MM.1S (cell line): ENCODE measurements around the gene FHIP2A.
"Not testable (repeated sequence)": the region's sequence is repeated elsewhere in the genome, so short reads cannot be mapped to it uniquely, and the experiment has no call there.

Experiments used
- DNase-seq: peaks from one replicate; pipeline ENCODE4 v3.0.0-alpha.2; 2015
- H2AFZ ChIP-seq: fragments of 300-600 bp; sonication (generic); 2 replicates; pipeline ENCODE4 v1.6.0; 2016; ENCODE audit warnings: antibody characterized with exemption, low read length
- H3F3A ChIP-seq: fragments of 300-600 bp; sonication (generic); 2 replicates; pipeline ENCODE4 v1.6.1; 2016; ENCODE audit warnings: mild to moderate bottlenecking, antibody characterized with exemption, low read length, moderate library complexity, mixed read lengths; ENCODE audit not compliant: insufficient read depth
- H3K27ac ChIP-seq: fragments of 300-600 bp; sonication (generic); 2 replicates; pipeline ENCODE4 v1.5.1; 2016; ENCODE audit warnings: mild to moderate bottlenecking, low read length
- H3K27me3 ChIP-seq: fragments of 300-600 bp; sonication (generic); replicated peaks from 2 replicates; pipeline ENCODE4 v1.6.0; 2016; ENCODE audit warnings: low read length; ENCODE audit not compliant: insufficient read depth
- H3K36me3 ChIP-seq: fragments of 300-600 bp; sonication (generic); replicated peaks from 2 replicates; pipeline ENCODE4 v1.6.1; 2016; ENCODE audit warnings: mild to moderate bottlenecking, low read length, mixed read lengths; ENCODE audit not compliant: insufficient read depth
- H3K4me1 ChIP-seq: fragments of 300-600 bp; sonication (generic); 2 replicates; pipeline ENCODE4 v1.6.1; 2016; ENCODE audit warnings: low read length, mixed read lengths
- H3K4me2 ChIP-seq: fragments of 300-600 bp; sonication (generic); 2 replicates; pipeline ENCODE4 v1.6.0; 2016; ENCODE audit warnings: low read depth, low read length
- H3K4me3 ChIP-seq: fragments of 300-600 bp; sonication (generic); 2 replicates; pipeline ENCODE4 v1.5.1; 2016; ENCODE audit warnings: low read length, mixed read lengths
- H3K79me2 ChIP-seq: fragments of 300-600 bp; sonication (generic); 2 replicates; pipeline ENCODE4 v1.6.1; 2016; ENCODE audit warnings: mixed run types, low read length, mixed read lengths
- H3K9ac ChIP-seq: fragments of 300-600 bp; sonication (generic); 2 replicates; pipeline ENCODE4 v1.6.1; 2016; ENCODE audit warnings: low read length, mixed read lengths
- H3K9me2 ChIP-seq: fragments of 300-600 bp; sonication (generic); replicated peaks from 2 replicates; pipeline ENCODE4 v1.6.1; 2016; ENCODE audit warnings: mild to moderate bottlenecking, low read length, mixed read lengths; ENCODE audit not compliant: insufficient read depth
- H3K9me3 ChIP-seq: fragments of 300-600 bp; sonication (generic); replicated peaks from 2 replicates; pipeline ENCODE4 v1.6.1; 2016; ENCODE audit warnings: mild to moderate bottlenecking, low read length, mixed read lengths; ENCODE audit not compliant: insufficient read depth
- H4K20me1 ChIP-seq: fragments of 300-600 bp; sonication (generic); 2 replicates; pipeline ENCODE4 v1.6.1; 2016; ENCODE audit warnings: mild to moderate bottlenecking, low read length, moderate library complexity, mixed read lengths; ENCODE audit not compliant: insufficient read depth
- EZH2 ChIP-seq: fragments of 300-600 bp; sonication (generic); optimal IDR thresholded peaks from 2 replicates; pipeline ENCODE3; 2017; ENCODE audit warnings: low read depth, mild to moderate bottlenecking, antibody characterized with exemption, low read length, mixed read lengths
- EZH2phosphoT487 ChIP-seq: fragments of 300-600 bp; sonication (generic); IDR thresholded peaks from 2 replicates; pipeline ENCODE4 v1.6.1; 2018; ENCODE audit warnings: antibody characterized with exemption, low read length
- TF ChIP-seq, protein P1 (sequence below): fragments of 300-600 bp; sonication (generic); IDR thresholded peaks from 2 replicates; pipeline ENCODE4 v1.5.1; 2016; ENCODE audit warnings: antibody characterized with exemption, low read length, mixed read lengths

Gene FHIP2A

DNA sequence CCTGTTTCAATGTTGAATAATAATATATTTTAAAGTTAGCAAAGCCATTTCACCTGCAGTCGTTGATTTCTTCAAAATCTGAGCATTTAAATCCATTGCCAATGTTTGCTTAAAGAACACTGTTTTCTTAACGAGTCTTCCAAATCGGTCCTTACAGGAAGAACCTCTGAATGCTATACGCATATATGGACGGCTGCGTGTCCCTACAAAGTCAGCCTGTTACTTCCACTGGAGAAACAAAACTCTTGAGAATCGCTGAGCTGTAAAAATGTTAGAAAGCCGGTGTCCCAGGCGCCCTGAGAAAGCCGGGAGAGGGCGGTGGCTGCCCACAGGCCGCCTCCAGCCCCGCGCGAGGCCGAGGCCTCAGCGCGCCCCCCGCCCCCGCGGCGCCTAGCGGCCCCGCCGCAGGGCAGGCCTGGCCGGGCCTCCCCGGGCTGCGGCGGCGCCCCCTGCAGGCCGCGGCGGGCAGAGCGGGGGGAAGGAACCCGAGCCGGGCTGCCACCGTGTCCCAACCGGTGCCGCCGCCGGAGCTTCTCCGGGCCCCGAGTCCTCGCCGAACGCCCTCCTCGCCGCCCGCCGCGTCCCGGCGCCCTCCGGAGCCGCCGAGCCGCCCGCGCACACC, at the start of gene FHIP2A:
FHIP2A (plus strand) TSS at position 488 of the 622 bp plus-strand sequence. CDS start 299 bp downstream, outside the sequence.
- Histone ChIP-seq H3F3A (peaks cover 8% of the 10 kb centered on the region), H2AFZ (peak within 1 kb of the TSS; percentile 87), H3K79me2 (peaks cover 40% of the 10 kb centered on the region), H3K4me1 (no peaks in the 10 kb centered on the region), H3K27ac (peak within 1 kb of the TSS; percentile 62; the same call in 1 of the 2 replicates), H3K4me2 (peak within 1 kb of the TSS; percentile 72), H3K4me3 (peak within 1 kb of the TSS; percentile 92), H3K27me3 (no peaks in the 10 kb centered on the region), H3K36me3 (no peaks in the 10 kb centered on the region), H3K9me3 (no peaks in the 10 kb centered on the region), H3K9me2 (no peaks in the 10 kb centered on the region), H3K9ac (peak within 1 kb of the TSS; percentile 82), H4K20me1 (no peaks in the 10 kb centered on the region)
- peak; percentile 83 for DNase-seq
- TF ChIP-seq, protein P1, sequence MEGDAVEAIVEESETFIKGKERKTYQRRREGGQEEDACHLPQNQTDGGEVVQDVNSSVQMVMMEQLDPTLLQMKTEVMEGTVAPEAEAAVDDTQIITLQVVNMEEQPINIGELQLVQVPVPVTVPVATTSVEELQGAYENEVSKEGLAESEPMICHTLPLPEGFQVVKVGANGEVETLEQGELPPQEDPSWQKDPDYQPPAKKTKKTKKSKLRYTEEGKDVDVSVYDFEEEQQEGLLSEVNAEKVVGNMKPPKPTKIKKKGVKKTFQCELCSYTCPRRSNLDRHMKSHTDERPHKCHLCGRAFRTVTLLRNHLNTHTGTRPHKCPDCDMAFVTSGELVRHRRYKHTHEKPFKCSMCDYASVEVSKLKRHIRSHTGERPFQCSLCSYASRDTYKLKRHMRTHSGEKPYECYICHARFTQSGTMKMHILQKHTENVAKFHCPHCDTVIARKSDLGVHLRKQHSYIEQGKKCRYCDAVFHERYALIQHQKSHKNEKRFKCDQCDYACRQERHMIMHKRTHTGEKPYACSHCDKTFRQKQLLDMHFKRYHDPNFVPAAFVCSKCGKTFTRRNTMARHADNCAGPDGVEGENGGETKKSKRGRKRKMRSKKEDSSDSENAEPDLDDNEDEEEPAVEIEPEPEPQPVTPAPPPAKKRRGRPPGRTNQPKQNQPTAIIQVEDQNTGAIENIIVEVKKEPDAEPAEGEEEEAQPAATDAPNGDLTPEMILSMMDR: no peak
- TF ChIP-seq EZH2 (no peak), EZH2phosphoT487 (no peak)

- Histone ChIP-seq H3F3A (peaks cover 6% of the 10 kb centered on the region; the same call in 1 of the 2 replicates), H3K4me3 (no peak overlapping the region), H3K4me2 (no peak overlapping the region), H3K79me2 (no peaks in the 10 kb centered on the region), H3K9ac (no peak overlapping the region), H3K4me1 (no peaks in the 10 kb centered on the region), H4K20me1 (no peaks in the 10 kb centered on the region), H3K9me3 (no peaks in the 10 kb centered on the region), H3K27me3 (no peaks in the 10 kb centered on the region), H3K36me3 (no peaks in the 10 kb centered on the region), H3K27ac (no peak overlapping the region), H3K9me2 (no peaks in the 10 kb centered on the region), H2AFZ (no peak overlapping the region)
- TF ChIP-seq EZH2: no peak
- TF ChIP-seq, protein P1: no peak
- no peak for TF ChIP-seq EZH2phosphoT487
- no peak for DNase-seq
Observed at GRCh38 chr10:114772496-114773196, 48.9 kb upstream of the FHIP2A start.

GRCh38 chr10:114773197-114773532, 48.4 kb upstream of the FHIP2A start:
- no peaks in the 10 kb centered on the region for H3K27me3 ChIP-seq
- H3K9me3 ChIP-seq: no peaks in the 10 kb centered on the region
- H4K20me1 ChIP-seq: no peaks in the 10 kb centered on the region
- no peak overlapping the region for H2AFZ ChIP-seq
- no peaks in the 10 kb centered on the region for H3K9me2 ChIP-seq
- H3K36me3 ChIP-seq: no peaks in the 10 kb centered on the region
- no peaks in the 10 kb centered on the region for H3K4me1 ChIP-seq
- no peaks in the 10 kb centered on the region for H3K79me2 ChIP-seq
- H3K4me2 ChIP-seq: no peak overlapping the region
- no peak overlapping the region for H3K4me3 ChIP-seq
- no peak overlapping the region for H3K27ac ChIP-seq
- no peak overlapping the region for H3K9ac ChIP-seq
- no peak for DNase-seq
- H3F3A ChIP-seq: peaks cover 6% of the 10 kb centered on the region; the same call in 1 of the 2 replicates
- no peak for TF ChIP-seq EZH2phosphoT487
- no peak for TF ChIP-seq EZH2
- TF ChIP-seq, protein P1: no peak

- not testable (repeated sequence) for H4K20me1 ChIP-seq, H3K4me1 ChIP-seq, H2AFZ ChIP-seq, DNase-seq, H3K36me3 ChIP-seq, H3K27ac ChIP-seq, H3K79me2 ChIP-seq, H3K9me3 ChIP-seq, H3K9ac ChIP-seq, H3K4me3 ChIP-seq, H3K4me2 ChIP-seq, H3F3A ChIP-seq, H3K27me3 ChIP-seq, H3K9me2 ChIP-seq
Observed at GRCh38 chr10:114775082-114775481, 46.5 kb upstream of the FHIP2A start.
